ENCODE results near the gene SAMD4A.

Gene SAMD4A

GRCh38 chr14:54633076-54633475 is 66.1 kb downstream of the SAMD4A start:
- no peak for FAIRE-seq
- DNase-seq (ENCODE audit: insufficient read length, low spot score): no peak
- no peak for TF ChIP-seq POLR2A (IDR thresholded peaks at IDR 0.05; ENCODE audit: low read depth, low read length)
- no peak for TF ChIP-seq POLR2AphosphoS5 (IDR thresholded peaks at IDR 0.05; ENCODE audit: low read depth, low read length)
- TF ChIP-seq SPI1 (IDR thresholded peaks at IDR 0.05; ENCODE audit: low read depth, low read length): no peak
- TF ChIP-seq POU2F2 (IDR thresholded peaks at IDR 0.05; ENCODE audit: low read depth, low read length): no peak
- TF ChIP-seq TAF1 (IDR thresholded peaks at IDR 0.05; ENCODE audit: low read depth, low read length): no peak
- no peak for TF ChIP-seq PAX5 (IDR thresholded peaks at IDR 0.05; ENCODE audit: insufficient read depth, low read length, severe bottlenecking)

- DNase-seq (ENCODE audit: insufficient read length, low spot score) (no peak), FAIRE-seq (no peak)
- TF ChIP-seq POU2F2 (IDR thresholded peaks at IDR 0.05; ENCODE audit: low read depth, low read length) (no peak), POLR2AphosphoS5 (IDR thresholded peaks at IDR 0.05; ENCODE audit: low read depth, low read length) (no peak), PAX5 (IDR thresholded peaks at IDR 0.05; ENCODE audit: insufficient read depth, low read length, severe bottlenecking) (no peak), TAF1 (IDR thresholded peaks at IDR 0.05; ENCODE audit: low read depth, low read length) (no peak), SPI1 (IDR thresholded peaks at IDR 0.05; ENCODE audit: low read depth, low read length) (no peak), POLR2A (IDR thresholded peaks at IDR 0.05; ENCODE audit: low read depth, low read length) (no peak)
Observed at GRCh38 chr14:54637270-54638134, 70.6 kb downstream of the SAMD4A start.

GRCh38 chr14:54638135-54638446 is 71.2 kb downstream of the SAMD4A start:
- no peak for TF ChIP-seq POLR2A (IDR thresholded peaks at IDR 0.05; ENCODE audit: low read depth, low read length)
- no peak for TF ChIP-seq TAF1 (IDR thresholded peaks at IDR 0.05; ENCODE audit: low read depth, low read length)
- no peak for TF ChIP-seq SPI1 (IDR thresholded peaks at IDR 0.05; ENCODE audit: low read depth, low read length)
- TF ChIP-seq POLR2AphosphoS5 (IDR thresholded peaks at IDR 0.05; ENCODE audit: low read depth, low read length): no peak
- TF ChIP-seq POU2F2 (IDR thresholded peaks at IDR 0.05; ENCODE audit: low read depth, low read length): no peak
- TF ChIP-seq PAX5 (IDR thresholded peaks at IDR 0.05; ENCODE audit: insufficient read depth, low read length, severe bottlenecking): no peak
- DNase-seq (ENCODE audit: insufficient read length, low spot score) (no peak), FAIRE-seq (no peak)

- FAIRE-seq (no peak), DNase-seq (ENCODE audit: insufficient read length, low spot score) (no peak)
- TF ChIP-seq TAF1 (IDR thresholded peaks at IDR 0.05; ENCODE audit: low read depth, low read length): no peak
- TF ChIP-seq PAX5 (IDR thresholded peaks at IDR 0.05; ENCODE audit: insufficient read depth, low read length, severe bottlenecking): no peak
- no peak for TF ChIP-seq SPI1 (IDR thresholded peaks at IDR 0.05; ENCODE audit: low read depth, low read length)
- TF ChIP-seq POLR2A (IDR thresholded peaks at IDR 0.05; ENCODE audit: low read depth, low read length): no peak
- TF ChIP-seq POLR2AphosphoS5 (IDR thresholded peaks at IDR 0.05; ENCODE audit: low read depth, low read length): no peak
- TF ChIP-seq POU2F2 (IDR thresholded peaks at IDR 0.05; ENCODE audit: low read depth, low read length): no peak
Observed at GRCh38 chr14:54639611-54640010, 72.7 kb downstream of the SAMD4A start.

GRCh38 chr14:54640506-54640905 is 73.6 kb downstream of the SAMD4A start:
- FAIRE-seq (no peak), DNase-seq (ENCODE audit: insufficient read length, low spot score) (no peak)
- TF ChIP-seq POLR2AphosphoS5 (IDR thresholded peaks at IDR 0.05; ENCODE audit: low read depth, low read length): no peak
- no peak for TF ChIP-seq POU2F2 (IDR thresholded peaks at IDR 0.05; ENCODE audit: low read depth, low read length)
- TF ChIP-seq PAX5 (IDR thresholded peaks at IDR 0.05; ENCODE audit: insufficient read depth, low read length, severe bottlenecking): no peak
- TF ChIP-seq SPI1 (IDR thresholded peaks at IDR 0.05; ENCODE audit: low read depth, low read length): no peak
- TF ChIP-seq POLR2A (IDR thresholded peaks at IDR 0.05; ENCODE audit: low read depth, low read length): no peak
- no peak for TF ChIP-seq TAF1 (IDR thresholded peaks at IDR 0.05; ENCODE audit: low read depth, low read length)

- no peak for FAIRE-seq
Observed at GRCh38 chr14:54642121-54642520, 75.2 kb downstream of the SAMD4A start.

GRCh38 chr14:54642801-54643695 is 76.1 kb downstream of the SAMD4A start:
- no peak for FAIRE-seq

More at GRCh38 chr14:54642121-54642520, 75.2 kb downstream of the SAMD4A start:
- TF ChIP-seq TAF1 (IDR thresholded peaks at IDR 0.05; ENCODE audit: low read depth, low read length) (no peak), SPI1 (IDR thresholded peaks at IDR 0.05; ENCODE audit: low read depth, low read length) (no peak), POU2F2 (IDR thresholded peaks at IDR 0.05; ENCODE audit: low read depth, low read length) (no peak), POLR2A (IDR thresholded peaks at IDR 0.05; ENCODE audit: low read depth, low read length) (no peak), PAX5 (IDR thresholded peaks at IDR 0.05; ENCODE audit: insufficient read depth, low read length, severe bottlenecking) (no peak), POLR2AphosphoS5 (IDR thresholded peaks at IDR 0.05; ENCODE audit: low read depth, low read length) (no peak)
- no peak for DNase-seq (ENCODE audit: insufficient read length, low spot score)

DNA sequence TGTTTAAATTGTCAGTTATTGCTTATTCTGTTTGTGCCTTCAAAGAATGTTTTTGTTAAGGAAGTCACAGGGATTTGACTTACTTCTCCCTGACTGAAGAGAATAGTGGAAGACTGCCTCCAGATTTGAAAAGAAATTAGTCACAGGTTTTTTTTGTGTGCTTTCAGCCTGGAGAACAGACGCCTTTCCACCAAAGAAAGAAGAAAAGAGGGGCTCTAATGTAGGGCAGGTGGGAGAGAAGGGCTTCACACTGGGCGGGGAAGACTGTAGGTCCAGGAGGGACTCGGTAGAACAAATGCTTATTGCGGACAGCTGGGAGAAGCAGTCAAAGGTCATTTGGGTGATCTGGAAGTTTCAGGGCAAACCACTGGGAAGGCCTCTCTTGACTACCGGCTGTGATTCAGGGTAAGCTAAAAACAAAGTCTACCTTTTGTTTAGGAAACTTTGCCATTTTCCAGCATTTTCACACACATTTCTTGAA is 76.8 kb downstream of the SAMD4A start:
- DNase-seq (ENCODE audit: insufficient read length, low spot score) (no peak), FAIRE-seq (no peak)
- no peak for TF ChIP-seq POLR2AphosphoS5 (IDR thresholded peaks at IDR 0.05; ENCODE audit: low read depth, low read length)
- no peak for TF ChIP-seq TAF1 (IDR thresholded peaks at IDR 0.05; ENCODE audit: low read depth, low read length)
- TF ChIP-seq PAX5 (IDR thresholded peaks at IDR 0.05; ENCODE audit: insufficient read depth, low read length, severe bottlenecking): no peak
- TF ChIP-seq SPI1 (IDR thresholded peaks at IDR 0.05; ENCODE audit: low read depth, low read length): no peak
- no peak for TF ChIP-seq POU2F2 (IDR thresholded peaks at IDR 0.05; ENCODE audit: low read depth, low read length)
- TF ChIP-seq POLR2A (IDR thresholded peaks at IDR 0.05; ENCODE audit: low read depth, low read length): no peak

More at GRCh38 chr14:54642801-54643695, 76.1 kb downstream of the SAMD4A start:
- no peak for TF ChIP-seq SPI1 (IDR thresholded peaks at IDR 0.05; ENCODE audit: low read depth, low read length)
- TF ChIP-seq POLR2A (IDR thresholded peaks at IDR 0.05; ENCODE audit: low read depth, low read length): no peak
- no peak for TF ChIP-seq TAF1 (IDR thresholded peaks at IDR 0.05; ENCODE audit: low read depth, low read length)
- no peak for TF ChIP-seq POU2F2 (IDR thresholded peaks at IDR 0.05; ENCODE audit: low read depth, low read length)
- TF ChIP-seq POLR2AphosphoS5 (IDR thresholded peaks at IDR 0.05; ENCODE audit: low read depth, low read length): no peak
- TF ChIP-seq PAX5 (IDR thresholded peaks at IDR 0.05; ENCODE audit: insufficient read depth, low read length, severe bottlenecking): no peak
- no peak for DNase-seq (ENCODE audit: insufficient read length, low spot score)

All from GM12891 (cell line).